SK-N-SH treated with all-trans-retinoic acid at 6 μM for 48 hours (cell line): ENCODE results near the gene FLT3.
"Not testable (repeated sequence)": the region's sequence is repeated elsewhere in the genome, so short reads cannot be mapped to it uniquely, and the experiment has no call there.

Source experiments
- ATAC-seq: fragments of 200-7000 bp; cut with Tn5 transposase; 3 replicates; pipeline ENCODE4 v1.9.1; 2020; ENCODE audit warnings: mild to moderate bottlenecking, moderate library complexity
- BACH2 ChIP-seq: fragments of 250-450 bp; sonication (Bioruptor Pico); IDR thresholded peaks from 2 replicates; pipeline ENCODE4 v1.9.0; 2021; ENCODE audit warnings: mild to moderate bottlenecking, borderline replicate concordance
- CREB5 ChIP-seq: fragments of 250-450 bp; sonication (Bioruptor Pico); IDR thresholded peaks from 2 replicates; pipeline ENCODE4 v1.5.1; 2020; ENCODE audit warnings: low read depth, mild to moderate bottlenecking, moderate library complexity
- CSDC2 ChIP-seq: fragments of 250-450 bp; sonication (Bioruptor Pico); IDR thresholded peaks from 2 replicates; pipeline ENCODE4 v1.5.0; 2020; ENCODE audit warnings: mild to moderate bottlenecking, moderate library complexity
- CSRNP3 ChIP-seq: fragments of 250-450 bp; sonication (Bioruptor Pico); IDR thresholded peaks from 2 replicates; pipeline ENCODE4 v1.5.1; 2021; ENCODE audit warnings: mild to moderate bottlenecking, moderate library complexity
- ISL1 ChIP-seq: fragments of 250-450 bp; sonication (Bioruptor Pico); IDR thresholded peaks from 2 replicates; pipeline ENCODE4 v2.1.2; 2022; ENCODE audit warnings: mild to moderate bottlenecking, moderate library complexity
- PATZ1 ChIP-seq: fragments of 250-450 bp; sonication (Bioruptor Pico); IDR thresholded peaks from 2 replicates; pipeline ENCODE4 v1.8.0; 2020; ENCODE audit warnings: mild to moderate bottlenecking, moderate library complexity, borderline replicate concordance
- POU6F1 ChIP-seq: fragments of 250-450 bp; sonication (Bioruptor Pico); IDR thresholded peaks from 2 replicates; pipeline ENCODE4 v1.8.0; 2021; ENCODE audit warnings: low read depth, mild to moderate bottlenecking, moderate library complexity, borderline replicate concordance
- RARB ChIP-seq: fragments of 250-450 bp; sonication (Bioruptor Pico); IDR thresholded peaks from 2 replicates; pipeline ENCODE4 v1.8.0; 2021; ENCODE audit warnings: mild to moderate bottlenecking, moderate library complexity
- TCF4 ChIP-seq: fragments of 250-450 bp; sonication (Bioruptor Pico); IDR thresholded peaks from 2 replicates; pipeline ENCODE4 v1.8.0; 2021; ENCODE audit warnings: mild to moderate bottlenecking, moderate library complexity, borderline replicate concordance
- TOX ChIP-seq: fragments of 250-450 bp; sonication (Bioruptor Pico); IDR thresholded peaks from 2 replicates; pipeline ENCODE4 v1.8.0; 2021; ENCODE audit warnings: mild to moderate bottlenecking, moderate library complexity, borderline replicate concordance
- TSHZ2 ChIP-seq: fragments of 250-450 bp; sonication (Bioruptor Pico); IDR thresholded peaks from 2 replicates; pipeline ENCODE4 v1.5.0; 2020; ENCODE audit warnings: mild to moderate bottlenecking, moderate library complexity
- ZC3H10 ChIP-seq: fragments of 250-450 bp; sonication (Bioruptor Pico); IDR thresholded peaks from 2 replicates; pipeline ENCODE4 v1.5.1; 2021; ENCODE audit warnings: mild to moderate bottlenecking, moderate library complexity
- ZFP3 ChIP-seq: fragments of 250-450 bp; sonication (Bioruptor Pico); IDR thresholded peaks from 2 replicates; pipeline ENCODE4 v1.5.0; 2020; ENCODE audit warnings: mild to moderate bottlenecking, moderate library complexity
- ZNF70 ChIP-seq: fragments of 450-650 bp; formaldehyde crosslinking; IDR thresholded peaks from 2 replicates; pipeline ENCODE4 v1.5.0; 2020; ENCODE audit warnings: mild to moderate bottlenecking, moderate library complexity
- ZNF8 ChIP-seq: fragments of 450-650 bp; formaldehyde crosslinking; IDR thresholded peaks from 2 replicates; pipeline ENCODE4 v1.5.0; 2020; ENCODE audit warnings: mild to moderate bottlenecking, moderate library complexity

The FLT3 gene

GRCh38 chr13:28037399-28037798 is 63.0 kb downstream of the FLT3 start:
- ATAC-seq, result no peak; the same call in 1 of the 3 replicates
- TF ChIP-seq TOX (CRISPR knock-in tag) (no peak), POU6F1 (CRISPR knock-in tag) (no peak), CREB5 (CRISPR knock-in tag) (no peak), TSHZ2 (no peak), ZC3H10 (no peak), BACH2 (CRISPR knock-in tag) (no peak), ISL1 (CRISPR knock-in tag) (no peak), ZFP3 (CRISPR knock-in tag) (no peak), CSDC2 (CRISPR knock-in tag) (no peak), PATZ1 (CRISPR knock-in tag) (no peak), ZNF70 (CRISPR knock-in tag) (no peak), CSRNP3 (no peak)

GRCh38 chr13:28035146-28035782 is 65.1 kb downstream of the FLT3 start:
- no peak for ATAC-seq
- no peak for TF ChIP-seq CSRNP3
- no peak for TF ChIP-seq TCF4 (CRISPR knock-in tag)
- TF ChIP-seq TOX (CRISPR knock-in tag), result no peak
- TF ChIP-seq ZNF8 (CRISPR knock-in tag), result no peak

GRCh38 chr13:28033894-28034655 is 66.3 kb downstream of the FLT3 start:
- TF ChIP-seq ISL1 (CRISPR knock-in tag) (no peak), CSRNP3 (no peak), ZFP3 (CRISPR knock-in tag) (no peak), TCF4 (CRISPR knock-in tag) (no peak), ZNF8 (CRISPR knock-in tag) (no peak), ZC3H10 (no peak), RARB (CRISPR knock-in tag) (no peak)
- no peak for ATAC-seq

- ATAC-seq, result not testable (repeated sequence)
Observed at GRCh38 chr13:28032438-28032837, 67.9 kb downstream of the FLT3 start.
